Left colon (tissue), 2 donors: Measurements from ENCODE around the gene MSRB3. TPM values are rescaled to one million over a fixed set of nuclear protein-coding genes. Genes with fewer than 3 reads are reported as not detected.
A peak's percentile ranks its signal among the peaks of the same experiment; 100 is the strongest.

Source experiments
- ATAC-seq: fragments of 200-7000 bp; cut with Tn5 transposase; one replicate; pipeline ENCODE4 v1.9.1; 2020; ENCODE audit warnings: mild to moderate bottlenecking, moderate library complexity
- DNase-seq, 2 donors: peaks; one replicate each; pipeline ENCODE4 v3.0.0-alpha.2; 2020
- intact Hi-C, 2 donors: fragments of 100-400 bp; cut with DNase I in 1 of 2; cut with micrococcal nuclease in 1 of 2; formaldehyde crosslinking; loops; one replicate each; pipeline versions ENCODE4 v1.11.2 to v1.14.0; 2022; cut with DNase I, micrococcal nuclease
- long read RNA-seq: library from polyadenylated mRNA; unstranded; transcript quantifications from one replicate; pipeline ENCODE4 v2.0.0, GENCODE V29; 2021
- total RNA-seq, 2 donors: library from RNA; stranded (reverse); fragmentation: NEBNext Ultra II Directional; extraction: Animal tissue kit (Norgen Biotek cat#: 25700); gene quantifications; one replicate each; pipeline ENCODE4 v1.2.1, GENCODE V29; 2021
- donor health status: DM: no; HTN: no; CAD: no.
- donor health status: DM: yes; HTN: yes; CAD: no.

The MSRB3 gene
- total RNA-seq, result 10 to 100 TPM in 1 of 2 donors, 1 to 10 TPM in 1; 5.7 to 20.4 TPM
- long read RNA-seq, full-length matches to known transcripts, result 14 of 15 reads
- long read RNA-seq, partial matches to known transcripts, result 0 of 15 reads
- long read RNA-seq, other reads (novel, unspliced or antisense), result 1 of 15 reads

- intact Hi-C loops, result no loop called here
- DNase-seq (peak; percentile 43 to 67), ATAC-seq (peak; percentile 59)
Observed at GRCh38 chr12:65278576-65279368, at the start of gene MSRB3. Gene MSRB3, plus strand, starts transcription at chr12:65278683. Its CDS starts 29,897 bp downstream, at chr12:65308580.

GRCh38 chr12:65229441-65229840, 49.0 kb upstream of the MSRB3 start:
- ATAC-seq (no peak), DNase-seq (no peak)
- intact Hi-C loops, result no loop called here

GRCh38 chr12:65232476-65233077, 45.9 kb upstream of the MSRB3 start:
- no peak for ATAC-seq
- DNase-seq, result no peak

GRCh38 chr12:65237153-65237552, 41.3 kb upstream of the MSRB3 start:
- intact Hi-C loops, result loop anchor here in 1 of 2 donors (10.0 kb wide), 1 partner anchor 352 kb away; no protein-coding TSS in a partner anchor
- no peak for DNase-seq
- no peak for ATAC-seq

More at GRCh38 chr12:65232476-65233077, 45.9 kb upstream of the MSRB3 start:
- intact Hi-C loops, result loop anchor here in 1 of 2 donors (10.0 kb wide), 1 partner anchor 348 kb away; no protein-coding TSS in a partner anchor

GRCh38 chr12:65238609-65239008, 39.9 kb upstream of the MSRB3 start:
- no peak for ATAC-seq
- no peak for DNase-seq
- intact Hi-C loops, result loop anchor here in 1 of 2 donors (10.0 kb wide), 1 partner anchor 354 kb away; no protein-coding TSS in a partner anchor

GRCh38 chr12:65248656-65249633, 29.5 kb upstream of the MSRB3 start:
- intact Hi-C loops, result no loop called here
- ATAC-seq (no peak), DNase-seq (no peak)

- intact Hi-C loops, result no loop called here
Observed at GRCh38 chr12:65252515-65252914, 26.0 kb upstream of the MSRB3 start.

GRCh38 chr12:65257986-65258385, 20.5 kb upstream of the MSRB3 start:
- no peak for ATAC-seq
- DNase-seq, result no peak
- intact Hi-C loops, result no loop called here

More at GRCh38 chr12:65252515-65252914, 26.0 kb upstream of the MSRB3 start:
- ATAC-seq (no peak), DNase-seq (no peak)

GRCh38 chr12:65259501-65259900, 19.0 kb upstream of the MSRB3 start:
- no peak for ATAC-seq
- intact Hi-C loops, result no loop called here

GRCh38 chr12:65263777-65264176, 14.7 kb upstream of the MSRB3 start:
- DNase-seq (no peak), ATAC-seq (no peak)
- intact Hi-C loops, result no loop called here

More at GRCh38 chr12:65259501-65259900, 19.0 kb upstream of the MSRB3 start:
- DNase-seq, result no peak

GRCh38 chr12:65266408-65266807, 12.1 kb upstream of the MSRB3 start:
- DNase-seq (no peak), ATAC-seq (no peak)
- intact Hi-C loops, result no loop called here

GRCh38 chr12:65269603-65270002, 8.9 kb upstream of the MSRB3 start:
- no peak for DNase-seq
- no peak for ATAC-seq
- intact Hi-C loops, result no loop called here

GRCh38 chr12:65274602-65275272, 3.7 kb upstream of the MSRB3 start:
- DNase-seq, result no peak
- intact Hi-C loops, result no loop called here
- no peak for ATAC-seq

GRCh38 chr12:65275627-65276026, 2.9 kb upstream of the MSRB3 start:
- DNase-seq (no peak), ATAC-seq (no peak)
- intact Hi-C loops, result no loop called here

GRCh38 chr12:65276916-65277530, 1.5 kb upstream of the MSRB3 start:
- ATAC-seq, result no peak
- intact Hi-C loops, result no loop called here
- DNase-seq, result no peak

GRCh38 chr12:65277994-65278575, 398 bp upstream of the MSRB3 start:
- DNase-seq (peak in 1 of 2 donors; percentile 4), ATAC-seq (no peak)

GRCh38 chr12:65279369-65280112, 1.1 kb downstream of the MSRB3 start:
- no peak for DNase-seq
- intact Hi-C loops, result no loop called here
- ATAC-seq, result peak; percentile 34

More at GRCh38 chr12:65277994-65278575, 398 bp upstream of the MSRB3 start:
- intact Hi-C loops, result no loop called here
